ENCODE data around the gene AP1S2. TPM values are rescaled to one million over a fixed set of nuclear protein-coding genes. Genes with fewer than 3 reads are reported as not detected.

The AP1S2 gene
- total RNA-seq, 1 experiment from 2014 or later, result 18.6 TPM

DNA sequence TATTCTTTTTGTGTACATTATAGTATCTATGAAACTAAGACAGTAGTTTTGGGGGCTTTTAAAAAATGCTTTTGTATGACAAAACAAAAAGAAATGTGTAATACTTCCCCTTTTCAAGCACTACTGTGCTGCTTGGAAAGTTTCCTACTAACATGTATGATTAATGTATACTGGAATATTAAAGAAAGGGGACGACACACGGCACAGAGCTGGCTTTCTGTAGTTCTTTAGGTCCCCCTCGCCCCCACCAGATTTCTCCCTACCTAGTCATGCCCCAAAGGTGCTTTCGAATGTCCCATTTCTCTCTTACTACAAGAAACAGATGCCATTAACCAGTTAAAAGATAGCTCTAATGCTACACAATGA is 1.6 kb upstream of the AP1S2 start:
- Mint-ChIP-seq H3K27me3 (ENCODE audit: insufficient read depth, unreplicated experiment) (peaks cover 2% of the 10 kb centered on the region), H3K36me3 (ENCODE audit: insufficient read depth, unreplicated experiment) (no peaks in the 10 kb centered on the region), H3K4me3 (ENCODE audit: unreplicated experiment) (peak overlapping the region; percentile 42), H3K27ac (ENCODE audit: unreplicated experiment) (no peak overlapping the region), H3K4me1 (ENCODE audit: low read depth, unreplicated experiment) (no peaks in the 10 kb centered on the region), H3K9me3 (ENCODE audit: unreplicated experiment) (no peaks in the 10 kb centered on the region)
- no peak for DNase-seq
- Histone ChIP-seq H3K4me1 (no peaks in the 10 kb centered on the region), H3K4me3 (ENCODE audit: low read depth, low read length) (no peak overlapping the region), H3K36me3 (ENCODE audit: control insufficient read depth, insufficient read depth, low read length) (no peaks in the 10 kb centered on the region), H3K27me3 (replicated peaks; ENCODE audit: control insufficient read depth, insufficient read depth, low read length) (no peaks in the 10 kb centered on the region), H3K9me3 (no peaks in the 10 kb centered on the region)
- ChIA-PET CTCF (interaction anchor here (0.7 kb wide), 1 partner anchor 356 kb away, joined by 3 read pairs; no protein-coding TSS in a partner anchor), POLR2A (no interaction called here)
- TF ChIP-seq, protein P1, sequence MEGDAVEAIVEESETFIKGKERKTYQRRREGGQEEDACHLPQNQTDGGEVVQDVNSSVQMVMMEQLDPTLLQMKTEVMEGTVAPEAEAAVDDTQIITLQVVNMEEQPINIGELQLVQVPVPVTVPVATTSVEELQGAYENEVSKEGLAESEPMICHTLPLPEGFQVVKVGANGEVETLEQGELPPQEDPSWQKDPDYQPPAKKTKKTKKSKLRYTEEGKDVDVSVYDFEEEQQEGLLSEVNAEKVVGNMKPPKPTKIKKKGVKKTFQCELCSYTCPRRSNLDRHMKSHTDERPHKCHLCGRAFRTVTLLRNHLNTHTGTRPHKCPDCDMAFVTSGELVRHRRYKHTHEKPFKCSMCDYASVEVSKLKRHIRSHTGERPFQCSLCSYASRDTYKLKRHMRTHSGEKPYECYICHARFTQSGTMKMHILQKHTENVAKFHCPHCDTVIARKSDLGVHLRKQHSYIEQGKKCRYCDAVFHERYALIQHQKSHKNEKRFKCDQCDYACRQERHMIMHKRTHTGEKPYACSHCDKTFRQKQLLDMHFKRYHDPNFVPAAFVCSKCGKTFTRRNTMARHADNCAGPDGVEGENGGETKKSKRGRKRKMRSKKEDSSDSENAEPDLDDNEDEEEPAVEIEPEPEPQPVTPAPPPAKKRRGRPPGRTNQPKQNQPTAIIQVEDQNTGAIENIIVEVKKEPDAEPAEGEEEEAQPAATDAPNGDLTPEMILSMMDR (IDR thresholded peaks at IDR 0.05; ENCODE audit: insufficient read depth in 1 of 2, low read depth in 1 of 2, low read length in 1 of 2, severe bottlenecking in 1 of 2, unreplicated experiment in 1 of 2), result no peak
- BruUV-seq (replicated peaks), result no TSS peak
- intact Hi-C loops (cut with micrococcal nuclease; ENCODE audit: unreplicated experiment), result loop anchor here (10.0 kb wide), 1 partner anchor 859 kb away; the partner anchor contains the start of genes CTPS2 and SYAP1

DNA sequence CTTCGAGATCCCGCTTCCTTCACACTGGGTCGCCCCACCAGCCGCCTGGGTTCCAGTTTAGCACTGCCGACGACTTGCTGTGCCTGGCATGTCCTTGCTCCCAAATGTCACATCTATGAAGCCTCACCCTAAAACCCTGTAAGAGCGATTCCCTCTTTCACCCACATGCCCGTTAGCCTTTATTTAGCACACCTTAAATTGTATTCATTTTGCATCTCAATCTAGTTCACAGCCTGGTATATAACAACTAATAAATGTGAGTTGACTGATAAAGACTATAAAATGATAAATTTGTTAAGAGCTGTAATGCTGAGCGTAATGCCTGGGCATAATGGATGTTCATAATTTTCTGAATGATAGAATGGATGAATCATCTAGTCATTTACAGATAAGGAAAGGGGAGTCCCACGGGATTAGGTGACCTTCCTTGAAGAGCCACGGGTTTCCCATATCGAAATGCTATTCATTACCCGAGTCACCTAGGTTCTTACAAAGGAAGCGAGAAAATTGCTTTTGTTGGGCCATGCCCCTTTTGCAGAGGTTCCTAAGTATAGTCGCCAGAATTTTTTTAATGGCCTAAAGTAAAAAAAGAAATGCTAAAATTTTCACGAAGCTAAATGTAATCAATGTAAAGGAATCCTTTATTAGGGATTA is 1.1 kb upstream of the AP1S2 start:
- Histone ChIP-seq H3K4me3 (ENCODE audit: low read depth, low read length) (peak overlapping the region; percentile 67), H3K27me3 (replicated peaks; ENCODE audit: control insufficient read depth, insufficient read depth, low read length) (no peaks in the 10 kb centered on the region), H3K4me1 (no peaks in the 10 kb centered on the region), H3K9me3 (no peaks in the 10 kb centered on the region), H3K36me3 (ENCODE audit: control insufficient read depth, insufficient read depth, low read length) (no peaks in the 10 kb centered on the region)
- peak overlapping the region; percentile 89 for H3K4me3 Mint-ChIP-seq (ENCODE audit: unreplicated experiment)
- POLR2A ChIA-PET, result no interaction called here
- CTCF ChIA-PET, result interaction anchor here (0.7 kb wide), 1 partner anchor 356 kb away, joined by 3 read pairs; no protein-coding TSS in a partner anchor
- H3K27me3 Mint-ChIP-seq (ENCODE audit: insufficient read depth, unreplicated experiment), result peaks cover 2% of the 10 kb centered on the region
- no peak for DNase-seq
- H3K9me3 Mint-ChIP-seq (ENCODE audit: unreplicated experiment), result no peaks in the 10 kb centered on the region
- H3K36me3 Mint-ChIP-seq (ENCODE audit: insufficient read depth, unreplicated experiment), result no peaks in the 10 kb centered on the region
- BruUV-seq (replicated peaks), result TSS peak; percentile 83
- intact Hi-C loops (cut with micrococcal nuclease; ENCODE audit: unreplicated experiment), result loop anchor here (1.0 to 10.0 kb wide), 3 partner anchors 20 to 859 kb away; partner anchors contain the start of genes CTPS2 and SYAP1
- H3K27ac Mint-ChIP-seq (ENCODE audit: unreplicated experiment), result peak overlapping the region; percentile 82
- TF ChIP-seq, protein P1 (IDR thresholded peaks at IDR 0.05; ENCODE audit: insufficient read depth in 1 of 2, low read depth in 1 of 2, low read length in 1 of 2, severe bottlenecking in 1 of 2, unreplicated experiment in 1 of 2), result no peak
- H3K4me1 Mint-ChIP-seq (ENCODE audit: low read depth, unreplicated experiment), result no peaks in the 10 kb centered on the region

DNA sequence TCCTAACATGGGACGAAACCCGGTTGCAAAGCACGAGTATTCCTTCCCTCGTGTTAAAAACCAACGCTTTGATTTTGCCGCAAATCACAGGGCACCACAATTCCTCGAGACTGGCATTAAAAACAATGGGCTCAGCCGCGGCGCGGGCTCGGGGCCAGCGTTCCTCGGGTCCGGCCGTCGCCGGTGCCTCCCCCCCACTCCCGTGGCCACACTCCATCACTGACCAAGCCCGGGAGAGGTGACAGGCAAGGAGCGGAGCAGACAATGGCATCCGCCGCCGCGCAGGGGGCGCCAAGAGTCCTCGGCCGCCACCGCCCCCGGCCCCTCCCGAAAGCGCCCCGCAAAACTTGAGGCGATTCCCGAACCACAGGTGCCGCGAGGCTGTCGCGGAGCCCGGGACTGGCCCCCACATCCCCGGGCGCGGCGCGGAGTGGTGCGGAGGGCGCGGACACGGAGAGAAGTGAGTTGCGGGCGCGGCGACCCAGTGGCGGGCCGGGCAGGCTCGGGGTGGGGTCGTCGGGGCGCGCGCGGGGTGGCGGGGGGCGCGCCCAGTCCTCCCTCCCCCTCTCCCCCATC is 445 bp downstream of the AP1S2 start:
- Mint-ChIP-seq H3K27me3 (ENCODE audit: insufficient read depth, unreplicated experiment) (peaks cover 2% of the 10 kb centered on the region), H3K36me3 (ENCODE audit: insufficient read depth, unreplicated experiment) (no peaks in the 10 kb centered on the region), H3K4me1 (ENCODE audit: low read depth, unreplicated experiment) (no peaks in the 10 kb centered on the region), H3K9me3 (ENCODE audit: unreplicated experiment) (no peaks in the 10 kb centered on the region), H3K4me3 (ENCODE audit: unreplicated experiment) (peak overlapping the region; percentile 89), H3K27ac (ENCODE audit: unreplicated experiment) (no peak overlapping the region)
- DNase-seq, result peak; percentile 55 to 66
- H3K4me1 ChIP-seq, result no peaks in the 10 kb centered on the region
- CTCF ChIA-PET, result interaction anchor here (0.6 to 1.0 kb wide), 5 partner anchors 19 to 829 kb away, joined by 3 to 6 read pairs (median 5); no protein-coding TSS in a partner anchor
- intact Hi-C loops (cut with micrococcal nuclease; ENCODE audit: unreplicated experiment), result loop anchor here (2.0 to 10.0 kb wide), 2 partner anchors 119 to 861 kb away; partner anchors contain the start of genes CTPS2 and SYAP1
- BruUV-seq (replicated peaks), result no TSS peak
- TF ChIP-seq, protein P1 (IDR thresholded peaks at IDR 0.05; ENCODE audit: insufficient read depth in 1 of 2, low read depth in 1 of 2, low read length in 1 of 2, severe bottlenecking in 1 of 2, unreplicated experiment in 1 of 2), result peak; percentile 24 to 26
- H3K9me3 ChIP-seq, result no peaks in the 10 kb centered on the region
- H3K36me3 ChIP-seq (ENCODE audit: control insufficient read depth, insufficient read depth, low read length), result no peaks in the 10 kb centered on the region
- no peaks in the 10 kb centered on the region for H3K27me3 ChIP-seq (replicated peaks; ENCODE audit: control insufficient read depth, insufficient read depth, low read length)
- H3K4me3 ChIP-seq (ENCODE audit: low read depth, low read length), result peak overlapping the region; percentile 67
- POLR2A ChIA-PET, result interaction anchor here (0.5 to 0.7 kb wide), 2 partner anchors 38 to 55 kb away, joined by 3 to 4 read pairs; no protein-coding TSS in a partner anchor

All from Caco-2 (cell line).